Tibial nerve (tissue), 4 donors: ENCODE measurements around the gene ACBD6. TPM values are rescaled to one million over a fixed set of nuclear protein-coding genes. Genes with fewer than 3 reads are reported as not detected.

Experiments used
- DNase-seq, 2 donors: peaks; one replicate each; pipeline ENCODE4 v3.0.0-alpha.2; 2019; ENCODE audit warnings: low spot score in 2 of 2
- H3K27ac ChIP-seq, 4 donors: fragments of 200-600 bp; sonication (generic) in 3 of 4; one replicate each; pipeline ENCODE4 v1.5.1; 2017 to 2019; ENCODE audit warnings: mild to moderate bottlenecking in 1 of 4
- H3K27me3 ChIP-seq, 2 donors: fragments of 200-600 bp; sonication (generic) in 1 of 2; one replicate each; pipeline versions ENCODE4 v1.5.1 to v1.6.0; 2017 to 2019
- H3K36me3 ChIP-seq, 3 donors: fragments of 200-600 bp; sonication (generic); one replicate each; pipeline ENCODE4 v1.5.1; 2018 to 2019
- H3K4me1 ChIP-seq, 4 donors: fragments of 200-600 bp; sonication (generic) in 3 of 4; one replicate each; pipeline ENCODE4 v1.5.1; 2017 to 2019
- H3K4me3 ChIP-seq, 4 donors: fragments of 200-600 bp; sonication (generic) in 3 of 4; one replicate each; pipeline ENCODE4 v1.5.1; 2017 to 2019; ENCODE audit warnings: mild to moderate bottlenecking in 1 of 4, moderate library complexity in 1 of 4
- H3K9me3 ChIP-seq, 4 donors: fragments of 200-600 bp; sonication (generic) in 3 of 4; one replicate each; pipeline ENCODE4 v1.5.1; 2017 to 2019
- EP300 ChIP-seq, 2 donors: sonication (generic); formaldehyde crosslinking; IDR thresholded peaks; one replicate each; pipeline ENCODE4 v1.6.1; 2017; ENCODE audit warnings: antibody characterized with exemption in 2 of 2, mild to moderate bottlenecking in 1 of 2
- POLR2A ChIP-seq, 2 donors: fragments of 450-650 bp; IDR thresholded peaks; one replicate each; pipeline ENCODE4 v1.6.1; 2017; ENCODE audit warnings: antibody characterized with exemption in 2 of 2, mild to moderate bottlenecking in 2 of 2, moderate library complexity in 2 of 2
- WGBS, 2 donors: methylation state at CpG; one replicate each; pipeline ENCODE4 v1.1.5; 2018; 5-methylcytosine and 5-hydroxymethylcytosine counted together
- total RNA-seq, 4 donors: library from RNA; depleted of rRNA; stranded (reverse); fragments of >200 nt; gene quantifications; one replicate each; pipeline ENCODE4 v1.1.0, GENCODE V29; 2016
- TF ChIP-seq, protein P1 (sequence below), 5 experiments: fragments of 200-600 bp in 3 of 5; fragments of 450-650 bp in 2 of 5; sonication (generic) in 3 of 5; IDR thresholded peaks; one replicate each; pipeline ENCODE4 v1.5.1; 2016 to 2019; ENCODE audit warnings: antibody characterized with exemption in 5 of 5, mild to moderate bottlenecking in 3 of 5, moderate library complexity in 2 of 5

ACBD6 gene
- total RNA-seq, 4 donors from 2014 or later, result 55.7 to 61.8 (median 57.2) TPM

DNA sequence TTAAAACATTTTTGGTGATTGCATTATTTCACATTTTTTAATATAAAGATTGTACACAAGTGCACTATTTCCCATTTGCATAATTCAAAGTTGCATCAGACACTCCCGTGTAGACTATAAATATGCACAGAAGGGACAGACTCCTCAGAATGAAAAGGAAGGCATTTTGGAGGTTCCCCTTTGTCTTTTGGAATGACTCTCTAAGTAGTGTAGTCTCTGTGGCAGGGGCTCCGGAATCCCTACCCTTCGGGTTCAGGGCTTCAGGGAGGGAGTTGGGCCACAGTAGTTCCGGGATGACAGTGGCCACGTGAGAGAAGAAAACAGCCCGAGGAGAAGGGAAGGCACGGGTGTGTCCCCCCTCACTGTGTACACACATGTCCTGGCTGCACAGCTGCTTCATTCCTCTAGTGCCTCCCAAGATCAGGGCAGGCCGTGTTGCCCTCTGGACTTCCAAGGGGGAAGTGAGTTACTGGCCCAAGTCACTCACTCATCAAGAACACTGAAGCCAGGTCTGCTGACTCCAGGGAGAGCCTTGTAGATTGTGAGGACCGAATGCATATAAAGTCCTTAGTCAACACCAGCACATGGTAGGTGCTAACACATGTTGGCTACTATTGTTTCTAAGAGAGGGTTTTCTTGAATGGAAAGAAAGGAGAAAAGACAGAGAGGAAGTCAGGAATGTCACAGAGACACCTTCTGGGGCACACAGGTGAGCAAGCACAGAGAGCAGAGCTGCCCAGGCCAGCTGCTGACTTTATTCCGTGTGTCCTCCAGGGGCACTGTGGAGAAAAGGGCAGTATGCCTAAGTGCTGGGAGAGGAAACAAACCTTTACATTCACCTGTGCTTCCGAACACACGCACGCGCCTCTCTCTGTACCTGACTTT lies 232.5 kb downstream of the ACBD6 start:
- no peaks in the 10 kb centered on the region for H3K9me3 ChIP-seq
- H3K27ac ChIP-seq, result no peak overlapping the region
- H3K4me3 ChIP-seq, result no peak overlapping the region
- 71 to 74% methylated on average over 14 of the region's 14 CpGs for WGBS, 2 donors
- peak in 1 of 2 donors; percentile 24 for DNase-seq
- no peaks in the 10 kb centered on the region for H3K27me3 ChIP-seq
- no peaks in the 10 kb centered on the region for H3K4me1 ChIP-seq
- peaks cover 0 to 26% (median 0%) of the 10 kb centered on the region in 3 donors for H3K36me3 ChIP-seq
- TF ChIP-seq POLR2A (IDR thresholded peaks at IDR 0.05), result no peak
- peak in 1 of 2 donors; percentile 33 for TF ChIP-seq EP300 (IDR thresholded peaks at IDR 0.05)
- TF ChIP-seq, protein P1, sequence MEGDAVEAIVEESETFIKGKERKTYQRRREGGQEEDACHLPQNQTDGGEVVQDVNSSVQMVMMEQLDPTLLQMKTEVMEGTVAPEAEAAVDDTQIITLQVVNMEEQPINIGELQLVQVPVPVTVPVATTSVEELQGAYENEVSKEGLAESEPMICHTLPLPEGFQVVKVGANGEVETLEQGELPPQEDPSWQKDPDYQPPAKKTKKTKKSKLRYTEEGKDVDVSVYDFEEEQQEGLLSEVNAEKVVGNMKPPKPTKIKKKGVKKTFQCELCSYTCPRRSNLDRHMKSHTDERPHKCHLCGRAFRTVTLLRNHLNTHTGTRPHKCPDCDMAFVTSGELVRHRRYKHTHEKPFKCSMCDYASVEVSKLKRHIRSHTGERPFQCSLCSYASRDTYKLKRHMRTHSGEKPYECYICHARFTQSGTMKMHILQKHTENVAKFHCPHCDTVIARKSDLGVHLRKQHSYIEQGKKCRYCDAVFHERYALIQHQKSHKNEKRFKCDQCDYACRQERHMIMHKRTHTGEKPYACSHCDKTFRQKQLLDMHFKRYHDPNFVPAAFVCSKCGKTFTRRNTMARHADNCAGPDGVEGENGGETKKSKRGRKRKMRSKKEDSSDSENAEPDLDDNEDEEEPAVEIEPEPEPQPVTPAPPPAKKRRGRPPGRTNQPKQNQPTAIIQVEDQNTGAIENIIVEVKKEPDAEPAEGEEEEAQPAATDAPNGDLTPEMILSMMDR (IDR thresholded peaks at IDR 0.05), result no peak

DNA sequence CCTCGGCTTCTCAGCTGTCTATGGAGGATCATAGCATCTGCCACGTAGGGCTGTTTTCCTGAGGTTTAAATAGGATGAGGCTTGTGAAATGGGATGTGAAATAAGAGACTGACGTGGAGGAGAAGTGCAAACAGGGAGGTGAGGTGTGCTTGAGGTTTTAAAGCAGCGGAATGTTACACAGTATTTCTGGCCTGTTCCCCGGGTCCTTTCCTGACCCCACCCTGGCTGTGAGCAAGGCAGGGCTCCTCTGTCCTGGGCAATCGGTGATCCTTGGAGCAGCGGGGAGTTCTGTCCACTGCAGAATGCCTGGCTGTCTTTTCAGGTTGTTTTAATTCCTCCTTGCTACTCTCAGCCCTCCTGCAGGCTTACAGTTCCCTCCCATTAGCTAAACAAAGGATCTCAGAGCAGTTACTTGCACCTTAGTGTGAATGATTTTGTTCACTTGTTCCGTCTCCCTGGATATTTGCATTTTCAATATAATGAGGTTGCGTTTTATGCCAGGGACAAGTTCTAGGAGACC lies 233.8 kb downstream of the ACBD6 start:
- H3K27ac ChIP-seq, result no peak overlapping the region
- no peaks in the 10 kb centered on the region for H3K4me1 ChIP-seq
- H3K36me3 ChIP-seq, result peaks cover 0 to 13% (median 0%) of the 10 kb centered on the region in 3 donors
- no peak for TF ChIP-seq POLR2A (IDR thresholded peaks at IDR 0.05)
- TF ChIP-seq, protein P1 (IDR thresholded peaks at IDR 0.05), result no peak
- no peak for TF ChIP-seq EP300 (IDR thresholded peaks at IDR 0.05)
- H3K4me3 ChIP-seq, result no peak overlapping the region
- H3K27me3 ChIP-seq, result peaks cover 0 to under 1% of the 10 kb centered on the region in 2 donors
- WGBS, 2 donors, result 58 to 66% methylated on average over 9 of the region's 9 CpGs
- H3K9me3 ChIP-seq, result no peaks in the 10 kb centered on the region
- DNase-seq, result no peak

DNA sequence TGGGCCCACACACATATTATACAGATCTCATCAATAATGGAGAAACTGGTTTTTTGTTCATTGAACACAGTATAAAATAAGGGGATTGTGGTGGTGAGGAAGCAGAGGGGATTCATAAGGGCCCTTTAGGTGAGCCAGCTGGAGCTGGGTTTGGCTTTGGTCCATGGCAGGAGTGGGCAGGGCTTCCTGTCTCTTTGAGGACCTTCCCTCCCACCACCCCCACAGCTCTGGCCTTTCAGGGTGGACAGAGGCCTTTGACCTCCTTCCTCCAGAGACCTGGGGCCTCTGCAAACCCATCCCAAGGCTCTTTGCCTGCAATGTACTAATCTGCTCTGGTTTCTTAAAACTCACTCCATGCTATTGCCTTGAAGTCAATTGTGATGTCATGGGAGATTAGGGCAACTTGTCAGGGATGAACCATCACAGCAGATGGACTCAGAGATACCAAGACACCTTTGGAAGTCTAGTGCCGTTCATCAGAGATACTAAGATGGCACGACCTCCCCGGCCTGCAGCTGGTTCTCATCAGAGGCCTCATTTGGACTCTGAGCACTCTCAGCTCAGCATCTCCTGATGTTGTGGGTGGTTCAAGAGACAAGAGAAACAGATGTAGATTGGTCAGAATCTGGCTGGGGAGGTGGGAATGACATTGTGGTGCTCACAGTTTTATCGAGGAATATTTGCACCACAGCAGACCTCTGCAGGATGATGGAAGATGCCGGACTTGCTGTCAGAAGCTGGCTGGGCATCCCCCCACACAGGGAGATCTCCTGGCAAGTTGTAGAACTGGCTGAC lies 234.4 kb downstream of the ACBD6 start:
- H3K4me3 ChIP-seq, result no peak overlapping the region
- H3K36me3 ChIP-seq, result peaks cover 0 to 7% (median 0%) of the 10 kb centered on the region in 3 donors
- H3K27ac ChIP-seq, result no peak overlapping the region
- DNase-seq, result no peak
- TF ChIP-seq EP300 (IDR thresholded peaks at IDR 0.05), result no peak
- TF ChIP-seq POLR2A (IDR thresholded peaks at IDR 0.05), result no peak
- TF ChIP-seq, protein P1 (IDR thresholded peaks at IDR 0.05), result no peak
- no peaks in the 10 kb centered on the region for H3K4me1 ChIP-seq
- H3K9me3 ChIP-seq, result no peaks in the 10 kb centered on the region
- 75% methylated on average over 5 of the region's 5 CpGs for WGBS, 2 donors
- peaks cover 0 to 7% of the 10 kb centered on the region in 2 donors for H3K27me3 ChIP-seq

DNA sequence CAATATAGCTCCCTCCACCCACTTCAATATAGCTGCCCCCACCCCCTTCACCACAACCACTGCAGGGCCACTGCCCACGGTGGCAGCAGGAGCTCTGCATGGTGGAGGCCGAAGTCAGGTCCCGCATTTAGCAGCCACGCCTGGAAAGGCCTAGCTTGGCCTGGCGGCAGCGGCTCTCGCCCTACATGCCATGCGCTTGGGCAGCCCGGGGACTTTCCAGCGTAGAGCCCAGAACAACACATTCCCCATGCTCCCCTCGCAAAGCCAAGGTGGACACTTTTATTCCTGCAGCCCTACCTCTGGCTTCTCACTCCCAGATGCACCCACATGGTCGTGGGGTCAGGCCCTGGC lies 235.2 kb downstream of the ACBD6 start:
- DNase-seq, result no peak
- Histone ChIP-seq H3K27me3 (peaks cover 0 to 12% of the 10 kb centered on the region in 2 donors), H3K36me3 (peaks cover 0 to 5% (median 0%) of the 10 kb centered on the region in 3 donors), H3K4me3 (no peak overlapping the region), H3K9me3 (no peaks in the 10 kb centered on the region), H3K4me1 (no peaks in the 10 kb centered on the region), H3K27ac (no peak overlapping the region)
- 91 to 96% methylated on average over 12 of the region's 12 CpGs for whole genome bisulfite sequencing, 2 donors
- TF ChIP-seq EP300 (IDR thresholded peaks at IDR 0.05) (no peak), POLR2A (IDR thresholded peaks at IDR 0.05) (no peak)
- TF ChIP-seq, protein P1 (IDR thresholded peaks at IDR 0.05), result no peak
